Osteocyte (in vitro differentiated cells): ENCODE data around the gene RAMP1. TPM values are rescaled to one million over a fixed set of nuclear protein-coding genes. Genes with fewer than 3 reads are reported as not detected.

Experiments
- DNase-seq: peaks from one replicate; pipeline ENCODE4 v3.0.0; 2021; ENCODE audit warnings: mixed read lengths; ENCODE audit not compliant: unreplicated experiment; ENCODE audit errors: extremely low spot score
- H3K27ac Mint-ChIP-seq: one replicate; pipeline ENCODE4 v1.8.0; 2021; ENCODE audit warnings: mild to moderate bottlenecking, mixed read lengths; ENCODE audit not compliant: unreplicated experiment
- H3K27me3 Mint-ChIP-seq: one replicate; pipeline ENCODE4 v1.8.0; 2021; ENCODE audit warnings: mixed read lengths; ENCODE audit not compliant: unreplicated experiment
- H3K36me3 Mint-ChIP-seq: one replicate; pipeline ENCODE4 v1.8.0; 2021; ENCODE audit warnings: mixed read lengths; ENCODE audit not compliant: unreplicated experiment
- H3K4me1 Mint-ChIP-seq: one replicate; pipeline ENCODE4 v1.8.0; 2021; ENCODE audit warnings: mixed read lengths; ENCODE audit not compliant: unreplicated experiment
- H3K4me3 Mint-ChIP-seq: one replicate; pipeline ENCODE4 v1.8.0; 2021; ENCODE audit warnings: mild to moderate bottlenecking, moderate library complexity, mixed read lengths; ENCODE audit not compliant: unreplicated experiment
- H3K9me3 Mint-ChIP-seq: one replicate; pipeline ENCODE4 v1.8.0; 2021; ENCODE audit warnings: mixed read lengths; ENCODE audit not compliant: unreplicated experiment
- CTCF ChIP-seq: fragments of 200-600 bp; sonication (generic); IDR thresholded peaks from 2 replicates; pipeline ENCODE4 v1.5.0; 2021; ENCODE audit warnings: antibody characterized with exemption, mild to moderate bottlenecking, moderate library complexity
- total RNA-seq: library from RNA; stranded (reverse); gene quantifications from 2 replicates; pipeline ENCODE4 v1.2.1, GENCODE V29; 2021

RAMP1 gene
- total RNA-seq, 1 donor from 2014 or later = 93.4 TPM

- DNase-seq = no peak
- TF ChIP-seq CTCF = no peak
- Mint-ChIP-seq H3K27me3 (no peaks in the 10 kb centered on the region), H3K4me3 (no peak overlapping the region), H3K36me3 (peaks cover 22% of the 10 kb centered on the region), H3K9me3 (no peaks in the 10 kb centered on the region), H3K4me1 (peaks cover 55% of the 10 kb centered on the region), H3K27ac (peak overlapping the region; percentile 85)
Measured at GRCh38 chr2:237885111-237885930, 25.9 kb downstream of the RAMP1 start.

- H3K36me3 Mint-ChIP-seq = peaks cover 19% of the 10 kb centered on the region
Measured at GRCh38 chr2:237885931-237886684, 26.7 kb downstream of the RAMP1 start.

GRCh38 chr2:237886685-237887481 lies 27.5 kb downstream of the RAMP1 start:
- no peak for TF ChIP-seq CTCF
- DNase-seq = no peak
- peak overlapping the region; percentile 92 for H3K27ac Mint-ChIP-seq
- peaks cover 65% of the 10 kb centered on the region for H3K4me1 Mint-ChIP-seq
- H3K9me3 Mint-ChIP-seq = no peaks in the 10 kb centered on the region
- H3K27me3 Mint-ChIP-seq = no peaks in the 10 kb centered on the region
- H3K4me3 Mint-ChIP-seq = no peak overlapping the region
- H3K36me3 Mint-ChIP-seq = peaks cover 12% of the 10 kb centered on the region

More at GRCh38 chr2:237885931-237886684, 26.7 kb downstream of the RAMP1 start:
- no peaks in the 10 kb centered on the region for H3K9me3 Mint-ChIP-seq
- TF ChIP-seq CTCF = no peak
- no peak for DNase-seq
- H3K27me3 Mint-ChIP-seq = no peaks in the 10 kb centered on the region
- peak overlapping the region; percentile 85 for H3K27ac Mint-ChIP-seq
- H3K4me1 Mint-ChIP-seq = peaks cover 60% of the 10 kb centered on the region
- H3K4me3 Mint-ChIP-seq = no peak overlapping the region

- Mint-ChIP-seq H3K27ac (peak overlapping the region; percentile 92), H3K9me3 (peaks cover 3% of the 10 kb centered on the region), H3K4me3 (no peak overlapping the region), H3K36me3 (peaks cover 1% of the 10 kb centered on the region), H3K4me1 (peaks cover 79% of the 10 kb centered on the region), H3K27me3 (no peaks in the 10 kb centered on the region)
- no peak for TF ChIP-seq CTCF
- no peak for DNase-seq
Measured at GRCh38 chr2:237888389-237888788, 29.0 kb downstream of the RAMP1 start.
